Renal cortex interstitium (tissue), 11 donors: ENCODE measurements around the gene SLC35A3. TPM values are rescaled to one million over a fixed set of nuclear protein-coding genes. Genes with fewer than 3 reads are reported as not detected.
"Not testable (repeated sequence)": the region's sequence is repeated elsewhere in the genome, so short reads cannot be mapped to it uniquely, and the experiment has no call there.

ENCODE experiments used
- DNase-seq, 11 donors: peaks; one replicate each; pipeline ENCODE4 v3.0.0-alpha.2; 2013; ENCODE audit warnings: low read depth in 9 of 11, low spot score in 4 of 11; ENCODE audit errors: extremely low read depth in 1 of 11
- polyA plus RNA-seq, 3 donors: library from polyadenylated mRNA; unstranded; fragments of 120-200 nt; gene quantifications; one replicate each; pipeline ENCODE4 v1.2.1, GENCODE V29; 2013; ENCODE audit not compliant: insufficient read length in 3 of 3

SLC35A3 gene
- polyA plus RNA-seq, 3 donors = 23.7 to 42.1 (median 29.2) TPM

DNA sequence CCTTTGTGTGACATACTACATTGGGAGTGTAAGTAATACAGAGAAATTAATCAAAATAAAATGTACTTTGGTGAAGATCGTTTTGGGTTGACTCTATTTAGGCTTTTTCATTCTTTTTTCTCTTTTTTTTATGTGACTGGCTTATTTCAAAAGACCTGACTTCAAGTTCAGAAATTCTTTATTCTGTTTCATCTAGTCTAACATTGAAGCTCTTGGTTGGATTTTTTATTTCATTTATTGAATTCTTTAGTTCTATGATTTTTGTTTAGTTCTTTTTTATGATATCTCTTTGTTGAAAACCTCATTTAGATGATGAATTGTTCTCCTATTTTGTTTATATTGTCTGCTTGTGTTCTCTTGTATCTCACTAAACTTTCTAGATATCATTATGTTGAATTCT lies 35.6 kb downstream of the SLC35A3 start:
- no peak for DNase-seq

DNA sequence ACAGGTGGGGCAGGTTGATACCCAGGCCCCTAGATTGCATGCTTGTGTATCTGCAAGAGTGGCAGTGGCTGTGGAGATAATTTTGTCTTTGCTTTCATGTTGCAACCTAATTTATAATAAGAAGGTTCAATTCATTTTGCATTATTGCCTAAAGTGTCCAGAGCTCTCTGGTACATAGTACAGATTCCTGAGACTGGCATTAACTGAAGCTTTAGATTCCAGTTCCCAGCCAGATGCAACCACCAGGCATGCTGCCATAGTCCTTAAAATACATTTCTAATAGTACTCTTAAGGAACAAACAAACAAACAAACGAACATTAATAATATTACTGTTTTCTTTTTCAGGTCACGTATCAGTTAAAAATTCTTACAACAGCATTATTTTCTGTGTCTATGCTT lies 36.9 kb downstream of the SLC35A3 start:
- no peak for DNase-seq

- no peak for DNase-seq
Observed at GRCh38 chr1:100009458-100009857, 39.7 kb downstream of the SLC35A3 start.

- no peak for DNase-seq
Observed at GRCh38 chr1:100010804-100011203, 41.0 kb downstream of the SLC35A3 start.

- DNase-seq = no peak
Observed at GRCh38 chr1:100019220-100019619, 49.4 kb downstream of the SLC35A3 start.

DNA sequence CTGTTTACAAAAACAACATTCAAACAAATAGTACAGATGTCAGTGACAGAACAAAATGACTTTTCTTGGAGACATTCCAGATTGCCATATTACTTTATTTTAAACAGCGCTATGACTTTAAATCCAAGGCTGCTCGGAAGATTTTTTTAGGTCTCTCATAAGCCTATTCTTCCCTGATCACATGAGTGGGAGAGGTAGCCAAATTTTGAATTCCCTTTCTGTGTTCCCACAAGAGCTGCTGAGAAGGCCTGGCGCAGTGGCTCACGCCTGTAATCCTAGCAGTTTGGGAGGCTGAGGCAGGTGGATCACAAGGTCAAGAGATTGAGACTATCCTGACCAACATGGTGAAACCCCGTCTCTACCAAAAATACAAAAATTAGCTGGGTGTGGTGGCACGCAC lies 53.7 kb downstream of the SLC35A3 start:
- no peak for DNase-seq

- DNase-seq = no peak
Observed at GRCh38 chr1:100027212-100027611, 57.4 kb downstream of the SLC35A3 start.

- DNase-seq = no peak
Observed at GRCh38 chr1:100028765-100029164, 59.0 kb downstream of the SLC35A3 start.

- peak in 4 of 11 donors; percentile 3 to 25 (median 6) for DNase-seq
Observed at GRCh38 chr1:100034470-100034869, 64.7 kb downstream of the SLC35A3 start.

DNA sequence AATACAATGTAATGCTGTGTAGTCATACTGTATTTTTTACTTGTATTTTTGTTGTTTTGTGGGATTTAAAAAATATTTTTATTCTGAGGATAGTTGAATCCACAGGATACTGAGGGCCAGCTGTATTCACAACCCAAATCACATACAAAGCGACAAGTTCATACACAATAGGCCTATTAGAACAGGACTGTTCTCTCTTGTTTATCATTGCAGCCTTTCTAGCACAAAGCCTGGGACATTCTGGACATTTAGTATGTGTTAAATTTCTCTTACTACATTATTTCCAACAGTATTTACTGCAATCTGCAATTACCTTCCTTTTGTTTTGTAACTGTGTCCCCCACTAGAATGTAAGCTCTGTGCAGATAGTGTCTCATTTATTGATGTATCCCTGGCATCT lies 65.4 kb downstream of the SLC35A3 start:
- DNase-seq = no peak

DNA sequence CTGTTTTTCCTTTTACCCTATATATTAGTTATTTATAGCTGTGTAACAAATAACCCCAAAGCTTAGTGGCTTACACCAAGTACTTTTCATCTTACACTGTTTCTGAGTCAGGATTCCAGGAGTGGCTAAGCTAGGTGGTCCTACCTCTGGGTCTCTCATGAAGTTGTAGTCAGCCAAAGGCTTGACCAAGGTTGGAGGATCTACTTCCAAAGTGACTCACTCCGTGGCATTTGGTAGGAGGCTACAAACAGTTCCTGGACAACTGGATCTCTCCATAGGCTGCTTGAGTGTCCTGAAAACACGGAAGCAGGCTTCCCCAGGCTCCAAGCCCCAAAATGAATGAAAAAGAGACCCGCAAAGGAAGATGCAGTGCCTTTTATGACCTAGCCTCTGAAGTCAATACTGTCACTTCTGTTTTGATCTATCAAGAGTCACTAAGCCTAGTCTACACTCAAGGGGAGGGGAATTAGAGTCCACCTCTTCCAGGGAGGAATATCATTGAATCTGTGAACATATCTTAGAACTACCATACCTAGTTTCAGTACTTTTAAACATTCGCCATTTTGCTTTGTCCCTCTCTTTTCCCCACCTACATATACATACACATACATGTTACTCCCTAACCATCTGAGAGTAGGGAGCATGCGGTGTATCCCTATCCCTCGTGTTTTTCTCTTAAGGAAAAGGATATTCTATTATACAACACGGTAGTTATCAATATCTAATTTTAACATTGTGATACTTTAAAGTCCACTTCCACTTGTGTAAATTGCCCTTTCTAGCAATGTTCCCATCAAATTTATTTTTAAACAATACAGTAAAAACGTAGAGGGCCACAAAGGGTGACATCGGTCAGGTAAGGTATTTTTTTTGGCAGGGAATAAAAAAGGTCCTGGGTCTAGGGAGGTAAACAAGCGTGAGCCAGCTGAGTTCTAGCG lies 67.2 kb downstream of the SLC35A3 start:
- DNase-seq = peak in 4 of 11 donors; percentile 4 to 11 (median 8)

- no peak for DNase-seq
Observed at GRCh38 chr1:100037656-100037926, 67.8 kb downstream of the SLC35A3 start.

GRCh38 chr1:100037927-100038659 lies 68.3 kb downstream of the SLC35A3 start:
- peak; percentile 66 to 88 (median 84) for DNase-seq

GRCh38 chr1:100038660-100039287 lies 69.0 kb downstream of the SLC35A3 start:
- DNase-seq = peak in 9 of 11 donors; percentile 41 to 65 (median 54)

DNA sequence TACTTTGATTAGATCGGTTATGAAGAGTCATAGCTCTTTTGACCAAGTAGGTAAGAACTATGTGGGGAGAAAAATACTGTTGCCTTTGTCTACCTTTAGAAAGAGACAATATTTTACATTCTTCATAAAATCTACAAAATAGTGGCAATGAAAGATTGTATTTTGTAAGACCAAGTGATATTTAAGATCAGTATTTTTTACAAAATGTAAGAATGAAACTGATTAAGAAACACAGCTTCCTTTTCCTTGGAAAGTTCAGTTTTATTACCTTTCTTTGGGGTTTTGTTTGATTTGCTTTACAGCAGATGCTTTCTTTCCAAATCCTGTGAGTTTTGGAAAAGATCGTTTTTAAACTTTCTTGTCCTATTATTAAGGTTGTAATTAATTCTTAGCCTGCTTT lies 69.8 kb downstream of the SLC35A3 start:
- DNase-seq = no peak

- no peak for DNase-seq
Observed at GRCh38 chr1:100045206-100045605, 75.4 kb downstream of the SLC35A3 start.

GRCh38 chr1:100047235-100047708 lies 77.5 kb downstream of the SLC35A3 start:
- not testable (repeated sequence) for DNase-seq

DNA sequence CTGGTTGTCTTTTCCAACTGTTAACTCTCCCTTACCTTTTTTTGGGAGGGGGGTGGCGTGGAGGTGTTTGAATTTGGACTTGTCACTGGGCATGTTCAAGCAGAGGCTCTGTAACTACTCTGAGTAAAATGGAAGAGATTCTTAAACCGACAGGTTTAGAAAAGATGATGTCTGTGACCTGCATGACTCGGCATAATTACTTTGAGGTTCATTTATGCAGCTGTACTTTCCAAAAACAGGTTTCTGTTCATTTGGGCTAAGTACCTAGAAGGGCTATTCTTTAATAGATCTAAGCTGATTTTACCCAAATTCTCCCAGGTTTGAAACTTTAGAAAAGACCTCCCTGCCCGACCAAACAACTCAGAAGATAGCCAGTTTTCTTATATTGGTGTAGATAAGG lies 80.3 kb downstream of the SLC35A3 start:
- DNase-seq = no peak

GRCh38 chr1:100051401-100051800 lies 81.6 kb downstream of the SLC35A3 start:
- no peak for DNase-seq

DNA sequence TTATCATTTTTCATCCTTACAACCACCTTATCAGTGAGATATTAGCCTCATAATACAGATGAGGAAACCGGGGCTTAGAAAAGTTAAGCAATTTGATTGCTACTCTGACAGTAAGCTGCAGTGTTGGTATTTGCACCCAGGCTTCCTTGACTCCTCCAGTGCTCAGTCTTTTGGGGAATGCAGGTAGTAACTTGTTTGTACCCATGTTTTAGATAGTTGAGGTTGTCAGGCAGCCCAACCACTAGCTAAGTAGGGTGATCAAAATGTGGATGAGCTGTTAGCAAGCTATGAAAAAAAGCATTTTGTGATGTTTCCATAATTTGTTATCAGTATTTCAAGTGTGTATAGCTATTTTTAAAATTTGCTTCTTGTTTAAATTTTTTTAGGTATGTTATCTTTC lies 82.1 kb downstream of the SLC35A3 start:
- no peak for DNase-seq
